H9 (cell line): ENCODE measurements around the gene CPXM2. TPM values are rescaled to one million over a fixed set of nuclear protein-coding genes. Genes with fewer than 3 reads are reported as not detected.

Source experiments
- DNase-seq: peaks from one replicate; pipeline ENCODE4 v3.0.0-alpha.2; 2017
- H2AFZ ChIP-seq: one replicate; pipeline ENCODE4 v1.6.1; 2013; ENCODE audit warnings: mild to moderate bottlenecking, low read length, control low read depth, moderate library complexity
- H2AK5ac ChIP-seq: 2 replicates; pipeline ENCODE4 v1.6.1; 2013; ENCODE audit warnings: low read length, control low read depth, mixed read lengths; ENCODE audit not compliant: insufficient read length
- H2BK120ac ChIP-seq: one replicate; pipeline ENCODE4 v1.6.1; 2013; ENCODE audit warnings: low read depth, mild to moderate bottlenecking, low read length, control low read depth, inconsistent platforms; ENCODE audit not compliant: poor library complexity, severe bottlenecking
- H2BK12ac ChIP-seq: 2 replicates; pipeline ENCODE4 v1.6.1; 2013; ENCODE audit warnings: low read length, control low read depth, mixed read lengths, low read depth; ENCODE audit not compliant: insufficient read length
- H2BK15ac ChIP-seq: 2 replicates; pipeline ENCODE4 v1.6.1; 2013; ENCODE audit warnings: low read depth, low read length, control low read depth
- H2BK20ac ChIP-seq: one replicate; pipeline ENCODE4 v1.6.1; 2013; ENCODE audit warnings: low read depth, mild to moderate bottlenecking, low read length, control low read depth, inconsistent platforms; ENCODE audit not compliant: poor library complexity, severe bottlenecking
- H2BK5ac ChIP-seq: 2 replicates; pipeline ENCODE4 v1.6.1; 2013; ENCODE audit warnings: low read length, control low read depth, mixed read lengths; ENCODE audit not compliant: insufficient read length
- H3K14ac ChIP-seq: 2 replicates; pipeline ENCODE4 v1.6.1; 2013; ENCODE audit warnings: low read length, control low read depth; ENCODE audit not compliant: insufficient read depth
- H3K18ac ChIP-seq: 2 replicates; pipeline ENCODE4 v1.6.1; 2013; ENCODE audit warnings: low read depth, mild to moderate bottlenecking, mixed read lengths, low read length, control low read depth; ENCODE audit not compliant: insufficient read length
- H3K23ac ChIP-seq: 2 replicates; pipeline ENCODE4 v1.6.1; 2013; ENCODE audit warnings: low read length, control low read depth, mixed read lengths, low read depth; ENCODE audit not compliant: insufficient read length
- H3K23me2 ChIP-seq: 2 replicates; pipeline ENCODE4 v1.6.1; 2013; ENCODE audit warnings: low read depth, mild to moderate bottlenecking, mixed read lengths, low read length, control low read depth; ENCODE audit not compliant: insufficient read length, poor library complexity, severe bottlenecking
- H3K27ac ChIP-seq: 2 replicates; pipeline ENCODE4 v1.5.1; 2013; ENCODE audit warnings: low read length, control low read depth, mixed read lengths, low read depth; ENCODE audit not compliant: insufficient read length
- H3K27me3 ChIP-seq: 2 replicates; pipeline ENCODE4 v1.6.1; 2013; ENCODE audit warnings: low read length, control low read depth, inconsistent platforms; ENCODE audit not compliant: insufficient read depth
- H3K4ac ChIP-seq: 2 replicates; pipeline ENCODE4 v1.6.1; 2013; ENCODE audit warnings: low read depth, mild to moderate bottlenecking, control low read depth, inconsistent platforms, low read length, moderate library complexity
- H3K4me1 ChIP-seq: 2 replicates; pipeline ENCODE4 v1.6.1; 2013; ENCODE audit warnings: low read length, control low read depth, inconsistent platforms; ENCODE audit not compliant: insufficient read depth
- H3K4me2 ChIP-seq: 2 replicates; pipeline ENCODE4 v1.6.1; 2013; ENCODE audit warnings: low read length, control low read depth, mixed read lengths; ENCODE audit not compliant: insufficient read length, insufficient read depth
- H3K56ac ChIP-seq: 2 replicates; pipeline ENCODE4 v1.6.1; 2013; ENCODE audit warnings: low read depth, mild to moderate bottlenecking, mixed read lengths, low read length, control low read depth; ENCODE audit not compliant: insufficient read length
- H3K79me1 ChIP-seq: 2 replicates; pipeline ENCODE4 v1.6.1; 2013; ENCODE audit warnings: low read depth, mild to moderate bottlenecking, moderate library complexity, low read length, control low read depth, inconsistent platforms; ENCODE audit not compliant: insufficient read depth, poor library complexity, severe bottlenecking
- H3K79me2 ChIP-seq: 2 replicates; pipeline ENCODE4 v1.6.1; 2013; ENCODE audit warnings: low read length, control low read depth, inconsistent platforms; ENCODE audit not compliant: insufficient read depth
- H3K9ac ChIP-seq: 2 replicates; pipeline ENCODE4 v1.6.1; 2013; ENCODE audit warnings: low read length, control low read depth, mixed read lengths; ENCODE audit not compliant: insufficient read length; ENCODE audit errors: extremely low read depth
- H3K9me3 ChIP-seq: one replicate; pipeline ENCODE4 v1.6.1; 2013; ENCODE audit warnings: low read depth, low read length, inconsistent platforms; ENCODE audit not compliant: control insufficient read depth
- H3T11ph ChIP-seq: one replicate; pipeline ENCODE4 v1.6.1; 2013; ENCODE audit warnings: mild to moderate bottlenecking, low read length, control low read depth, inconsistent platforms
- H4K20me1 ChIP-seq: one replicate; pipeline ENCODE4 v1.6.1; 2013; ENCODE audit not compliant: control insufficient read depth, insufficient read length, insufficient read depth
- H4K5ac ChIP-seq: 2 replicates; pipeline ENCODE4 v1.6.1; 2013; ENCODE audit warnings: low read depth, mild to moderate bottlenecking, mixed read lengths, low read length, control low read depth; ENCODE audit not compliant: insufficient read length
- H4K8ac ChIP-seq: replicated peaks from 2 replicates; pipeline ENCODE4 v1.6.1; 2013; ENCODE audit warnings: low read length, control low read depth, mixed read lengths, low read depth; ENCODE audit not compliant: insufficient read length
- H4K91ac ChIP-seq: 2 replicates; pipeline ENCODE4 v1.6.1; 2013; ENCODE audit warnings: low read depth, mild to moderate bottlenecking, moderate library complexity, mixed read lengths, low read length, control low read depth; ENCODE audit not compliant: insufficient read length
- H3K27ac Mint-ChIP-seq, 3 experiments: 2 replicates in 2 of 3; 3 replicates in 1 of 3; pipeline ENCODE4 v1.8.0; 2020 to 2021; ENCODE audit warnings: mixed read lengths in 3 of 3, mild to moderate bottlenecking in 1 of 3, moderate library complexity in 1 of 3
- H3K27me3 Mint-ChIP-seq: 2 replicates; pipeline ENCODE4 v1.8.0; 2021; ENCODE audit warnings: low read depth, mild to moderate bottlenecking, moderate library complexity, mixed read lengths
- H3K36me3 Mint-ChIP-seq, 3 experiments: 2 replicates in 2 of 3; 3 replicates in 1 of 3; pipeline ENCODE4 v1.8.0; 2020 to 2021; ENCODE audit warnings: low read depth in 3 of 3, mixed read lengths in 3 of 3; ENCODE audit not compliant: insufficient read depth in 1 of 3
- H3K4me1 Mint-ChIP-seq, 2 experiments: 2 replicates each; pipeline ENCODE4 v1.8.0; 2020; ENCODE audit warnings: mixed read lengths in 2 of 2
- H3K4me3 Mint-ChIP-seq, 2 experiments: 2 replicates in 1 of 2; 3 replicates in 1 of 2; pipeline ENCODE4 v1.8.0; 2020 to 2021; ENCODE audit warnings: mild to moderate bottlenecking in 2 of 2, mixed read lengths in 2 of 2, moderate library complexity in 1 of 2
- H3K9me3 Mint-ChIP-seq, 2 experiments: 2 replicates in 1 of 2; 3 replicates in 1 of 2; pipeline ENCODE4 v1.8.0; 2020; ENCODE audit warnings: mild to moderate bottlenecking in 2 of 2, mixed read lengths in 2 of 2, moderate library complexity in 1 of 2
- CTCF ChIP-seq: fragments of 200-600 bp; sonication (generic); conservative IDR thresholded peaks from 3 replicates; pipeline ENCODE4 v1.8.0; 2021; ENCODE audit warnings: antibody characterized with exemption, mild to moderate bottlenecking
- WGBS: extraction: QIAGEN DNeasy Blood & Tissue Kit; methylation state at CpG from one replicate; pipeline ENCODE4 v1.1.7; 2013; ENCODE audit warnings: missing lambda C conversion rate, low lambda C conversion rate, mixed read lengths; ENCODE audit not compliant: insufficient read length; ENCODE audit errors: extremely low coverage; 5-methylcytosine and 5-hydroxymethylcytosine counted together
- total RNA-seq: library from RNA; stranded (reverse); gene quantifications from 2 replicates; pipeline ENCODE4 v1.2.1, GENCODE V29; 2021

The CPXM2 gene
- total RNA-seq, 1 experiment from 2014 or later, result 1.7 TPM

GRCh38 chr10:123939591-123939990 is 48.0 kb upstream of the CPXM2 start:
- Mint-ChIP-seq H3K9me3 (peaks cover 0 to 7% of the 10 kb centered on the region in 2 experiments; a peak in 4 of 5 replicates), H3K27me3 (no peaks in the 10 kb centered on the region), H3K36me3 (peaks cover 2 to 3% (median 3%) of the 10 kb centered on the region in 3 experiments; a peak in 4 of 7 replicates), H3K27ac (no peak overlapping the region), H3K4me1 (peaks cover 16 to 17% of the 10 kb centered on the region in 2 experiments), H3K4me3 (no peak overlapping the region)
- Histone ChIP-seq H3K14ac (no peak overlapping the region), H2AFZ (no peak overlapping the region), H4K5ac (no peak overlapping the region), H4K20me1 (no peaks in the 10 kb centered on the region), H3K4me2 (no peak overlapping the region), H2BK20ac (no peak overlapping the region), H3K18ac (no peak overlapping the region), H3K79me1 (no peaks in the 10 kb centered on the region), H3K56ac (no peak overlapping the region), H3K23ac (no peak overlapping the region), H3K9me3 (no peaks in the 10 kb centered on the region), H4K91ac (no peak overlapping the region), H3T11ph (no peak overlapping the region), H3K4ac (no peak overlapping the region), H3K4me1 (no peaks in the 10 kb centered on the region), H2BK120ac (no peak overlapping the region), H2BK12ac (no peak overlapping the region), H3K27me3 (no peaks in the 10 kb centered on the region), H2BK15ac (no peak overlapping the region), H3K9ac (no peak overlapping the region), H3K23me2 (no peaks in the 10 kb centered on the region), H2BK5ac (no peak overlapping the region), H4K8ac (no peak overlapping the region), H2AK5ac (no peak overlapping the region), H3K27ac (no peak overlapping the region), H3K79me2 (no peaks in the 10 kb centered on the region)
- no peak for DNase-seq
- no CpG with 5 or more reads among the region's 7 CpGs for WGBS
- TF ChIP-seq CTCF, result no peak
